GM19099 (cell line): Measurements from ENCODE around the gene NUP37.
A peak's percentile ranks its signal among the peaks of the same experiment; 100 is the strongest.

Experiments
- POLR2A ChIP-seq: IDR thresholded peaks from 3 replicates; pipeline ENCODE4 v1.6.1; 2011; ENCODE audit warnings: low read depth; ENCODE audit not compliant: insufficient read length; ENCODE audit errors: extremely low read depth

Gene NUP37, protein sequence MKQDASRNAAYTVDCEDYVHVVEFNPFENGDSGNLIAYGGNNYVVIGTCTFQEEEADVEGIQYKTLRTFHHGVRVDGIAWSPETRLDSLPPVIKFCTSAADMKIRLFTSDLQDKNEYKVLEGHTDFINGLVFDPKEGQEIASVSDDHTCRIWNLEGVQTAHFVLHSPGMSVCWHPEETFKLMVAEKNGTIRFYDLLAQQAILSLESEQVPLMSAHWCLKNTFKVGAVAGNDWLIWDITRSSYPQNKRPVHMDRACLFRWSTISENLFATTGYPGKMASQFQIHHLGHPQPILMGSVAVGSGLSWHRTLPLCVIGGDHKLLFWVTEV

DNA sequence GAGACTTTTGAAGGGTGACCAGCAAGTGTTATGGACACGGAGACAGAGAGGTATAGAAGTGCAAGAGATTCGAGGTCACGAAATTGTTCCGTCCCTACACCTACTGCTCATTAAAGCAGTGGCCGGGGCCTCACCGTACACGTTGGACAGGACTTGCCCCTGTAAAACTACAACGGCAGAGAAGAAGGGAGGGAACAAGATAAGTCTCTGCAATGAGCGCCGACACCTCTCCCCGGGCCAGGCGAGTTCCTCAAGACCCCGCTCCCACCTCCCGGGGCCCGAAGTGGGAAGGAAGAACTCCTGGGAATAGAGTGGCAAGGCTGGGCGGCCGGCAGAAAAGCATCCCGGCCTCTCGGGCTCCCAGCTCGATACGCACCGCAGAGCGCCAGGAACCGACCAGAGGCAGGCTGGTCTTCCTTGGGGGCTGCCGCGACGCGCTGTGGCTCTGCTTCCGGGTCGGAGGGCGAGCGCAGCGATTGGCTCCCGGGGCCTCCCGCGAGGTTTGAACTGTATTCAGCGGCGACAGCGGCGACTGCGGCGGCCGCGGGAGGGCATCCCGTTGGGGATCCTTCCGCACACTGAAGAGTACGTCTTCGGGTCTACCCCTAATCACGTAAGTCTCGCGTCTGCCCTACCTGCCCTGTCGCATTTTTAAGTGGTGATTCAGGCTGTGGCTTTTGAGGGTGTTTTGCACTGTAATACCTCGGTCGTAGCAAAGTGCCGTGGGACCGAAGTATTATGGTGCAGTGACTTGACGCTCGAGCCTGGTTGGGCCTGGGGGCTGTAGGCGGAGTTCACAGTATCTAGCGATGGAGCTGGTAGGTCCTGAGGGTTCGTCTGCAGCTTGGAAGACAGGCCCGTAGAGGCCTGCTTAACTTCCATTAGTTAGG, at the start of gene NUP37, which contains the start of gene PARPBP:
Gene NUP37, minus strand, starts transcription at position 441 of the 890 bp plus-strand sequence. CDS start 1,596 bp downstream, outside the sequence.
Gene PARPBP, plus strand, starts transcription at position 510 of the 890 bp plus-strand sequence. CDS start 3,706 bp downstream, outside the sequence.
- peak; percentile 97 for TF ChIP-seq POLR2A

DNA sequence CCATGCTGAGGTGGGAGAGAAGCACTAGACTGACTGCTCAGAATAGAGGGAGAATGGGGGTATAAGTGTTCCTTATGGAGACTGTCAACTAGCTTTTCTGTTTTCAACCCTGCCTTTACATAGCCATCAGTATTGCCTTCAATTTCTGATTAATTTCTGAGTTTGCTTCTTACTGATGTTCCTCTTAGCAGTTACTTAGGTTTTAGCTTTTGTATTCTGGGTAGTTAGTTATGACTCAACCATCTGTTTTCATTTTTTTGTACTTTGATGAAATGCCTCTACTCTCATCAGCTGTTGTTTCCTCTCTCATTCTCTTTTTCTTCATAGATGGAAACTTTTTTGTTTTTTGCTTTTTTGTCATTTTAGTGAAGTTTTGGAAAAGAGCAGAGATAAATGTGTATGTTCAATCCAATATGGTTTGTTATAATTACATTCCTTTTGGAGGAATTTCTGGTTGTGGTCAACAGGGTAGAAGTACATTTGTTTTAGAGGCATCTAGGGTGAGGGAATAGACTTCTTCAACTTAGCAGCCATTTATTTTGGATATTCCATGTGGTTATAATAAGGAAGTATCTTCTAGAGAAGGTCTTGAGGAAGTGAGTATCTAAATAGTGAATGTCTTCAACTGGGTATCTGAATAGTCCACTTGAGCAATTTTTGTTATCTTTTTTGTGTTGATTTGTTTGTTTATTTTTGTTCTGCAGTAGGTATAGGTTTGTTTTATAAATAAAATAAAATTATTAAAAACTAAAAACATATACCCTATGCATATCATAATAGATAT, 48.1 kb upstream of the NUP37 start:
- no peak for TF ChIP-seq POLR2A

DNA sequence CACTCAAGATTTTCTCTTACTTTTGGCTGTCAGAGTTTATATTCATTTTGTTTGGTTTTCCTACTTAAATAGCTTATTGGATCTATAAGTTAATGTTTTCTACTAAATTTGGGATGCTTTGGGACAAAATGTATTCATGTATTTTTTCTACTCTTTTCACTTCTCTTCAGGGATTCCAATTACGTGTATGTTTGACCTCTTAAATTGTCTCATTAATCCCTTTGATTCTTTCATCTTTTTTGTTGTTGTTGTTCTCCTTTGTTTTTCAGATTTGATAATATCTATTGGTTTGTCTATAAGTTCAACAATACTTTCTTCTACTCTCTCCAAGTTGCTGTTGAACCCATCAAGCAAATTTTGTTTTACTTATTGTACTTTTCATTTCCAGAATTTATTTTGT, 43.5 kb upstream of the NUP37 start:
- TF ChIP-seq POLR2A: no peak

DNA sequence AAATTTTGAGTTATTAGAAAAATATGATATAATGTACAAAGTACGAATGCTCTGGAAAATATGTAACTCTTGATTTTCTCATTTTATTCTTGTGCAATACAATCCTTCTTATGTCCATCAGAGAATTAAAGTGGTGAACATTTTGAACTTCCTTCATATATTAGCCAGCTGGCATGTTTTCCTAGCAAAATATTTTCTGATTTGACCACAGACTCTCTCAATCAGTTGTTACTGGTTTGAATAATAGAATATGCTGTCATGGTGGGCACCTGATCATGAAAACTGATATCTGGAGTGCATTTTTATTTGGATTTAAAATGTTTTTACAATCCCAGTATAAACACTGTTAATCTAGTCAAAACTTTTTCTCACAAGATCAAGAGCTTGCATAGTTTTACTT, 24.3 kb upstream of the NUP37 start:
- no peak for TF ChIP-seq POLR2A

DNA sequence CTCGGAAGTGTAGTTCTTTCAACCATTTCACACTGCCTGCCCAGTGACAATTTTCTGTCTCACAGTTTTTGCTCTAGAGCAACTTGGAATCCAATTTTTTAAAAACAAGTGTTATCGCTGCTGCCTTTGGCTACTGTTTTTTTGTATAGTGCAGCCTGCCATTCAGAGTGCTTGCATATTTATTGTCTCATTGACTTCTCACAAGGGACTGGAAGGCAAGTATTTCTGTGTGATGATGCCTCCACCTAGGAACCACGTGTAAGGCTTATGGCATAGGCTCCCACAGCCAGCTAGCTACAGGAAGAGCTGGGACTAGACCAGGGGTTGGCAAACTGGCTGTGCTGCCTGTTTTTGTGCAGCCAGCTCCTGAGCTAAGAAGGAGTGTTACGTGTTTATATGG, 972 bp upstream of the NUP37 start:
- TF ChIP-seq POLR2A: no peak

DNA sequence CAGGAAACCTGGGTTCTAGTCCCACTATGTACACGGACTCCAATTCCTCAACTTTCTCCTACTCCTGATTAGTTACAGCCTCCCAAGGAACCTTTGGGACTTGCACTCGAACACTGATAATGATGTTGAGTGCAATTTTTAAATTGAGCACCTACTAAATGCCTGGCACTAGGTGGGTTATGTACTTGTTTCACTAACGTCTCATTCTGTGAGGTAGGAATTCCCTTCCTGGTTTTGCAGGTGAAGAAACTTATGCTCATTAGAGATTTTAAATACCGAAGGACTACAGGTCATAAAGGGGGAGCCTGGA, 605 bp upstream of the NUP37 start:
- TF ChIP-seq POLR2A: no peak

DNA sequence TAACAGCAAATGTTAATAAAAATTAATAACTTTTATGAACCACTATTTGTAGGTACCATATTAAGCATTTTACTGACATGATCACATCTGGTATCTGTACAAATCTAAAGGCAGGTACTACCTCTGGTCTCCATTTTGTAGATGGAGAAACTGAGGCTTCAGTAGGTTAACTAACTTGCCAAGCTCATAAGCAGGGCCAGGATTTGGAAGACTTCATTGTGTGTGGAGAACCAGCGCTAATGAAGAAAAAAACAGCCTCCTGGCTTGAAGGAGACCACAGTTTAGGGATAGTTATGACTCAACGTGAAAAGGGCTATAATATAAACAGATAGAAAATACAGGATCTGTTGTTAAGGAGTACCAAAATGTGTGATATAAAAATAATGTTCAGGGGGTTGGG, 1.0 kb downstream of the NUP37 start:
- no peak for TF ChIP-seq POLR2A

DNA sequence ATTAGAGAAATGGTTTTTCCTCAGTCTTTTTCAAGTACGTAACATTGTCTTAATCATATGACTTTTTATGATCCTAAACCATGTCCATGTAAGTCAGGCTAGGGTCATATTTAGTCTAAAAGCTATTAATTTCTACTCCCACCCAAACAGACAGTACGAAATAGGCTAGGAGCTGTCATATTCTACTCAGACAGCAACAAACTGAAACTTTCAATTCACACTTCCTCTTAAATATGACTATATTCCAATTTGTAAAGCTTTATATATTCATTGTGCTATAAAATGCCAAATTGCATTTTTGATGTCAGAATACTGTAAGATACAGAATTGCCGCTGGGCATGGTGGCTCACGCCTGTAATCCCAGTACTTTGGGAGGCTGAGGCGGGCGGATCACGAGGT, 3.5 kb downstream of the NUP37 start:
- no peak for TF ChIP-seq POLR2A

DNA sequence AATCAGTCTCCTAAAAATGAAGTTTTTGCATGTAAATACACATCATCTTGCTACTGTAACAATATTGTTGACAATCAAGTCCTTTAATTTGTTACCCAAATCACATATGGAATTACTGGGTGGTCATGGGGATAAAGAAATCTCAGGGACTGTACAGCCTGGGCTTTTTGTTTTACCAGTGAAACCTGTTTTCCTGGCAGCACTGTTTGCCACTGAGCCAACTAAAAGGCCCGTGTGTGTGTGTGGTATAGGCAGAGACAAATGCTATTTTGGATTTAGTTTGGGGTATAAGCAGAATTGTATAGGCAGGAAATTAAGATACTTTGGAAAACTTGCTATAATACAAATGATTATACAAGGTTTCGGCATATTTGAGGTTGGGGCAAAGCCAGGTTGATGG, 5.7 kb downstream of the NUP37 start:
- no peak for TF ChIP-seq POLR2A

DNA sequence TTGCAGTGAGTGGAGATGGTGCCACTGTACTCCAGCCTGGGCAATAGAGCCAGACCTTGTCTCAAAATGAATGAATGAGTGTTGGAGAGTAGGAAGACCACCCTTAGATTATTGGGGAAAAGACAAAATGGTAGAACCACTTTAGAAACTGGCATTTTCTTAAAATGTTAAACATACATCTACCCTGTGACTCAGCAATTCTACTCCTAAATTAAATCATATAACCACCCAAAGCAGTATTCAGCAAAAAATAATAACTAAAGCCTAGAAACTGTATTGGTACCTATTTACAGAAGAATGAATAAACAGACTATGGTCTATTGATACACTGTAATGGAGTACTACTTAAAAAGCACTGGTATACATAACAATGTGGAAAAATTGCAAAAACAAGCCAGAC, 9.1 kb downstream of the NUP37 start:
- TF ChIP-seq POLR2A: no peak

DNA sequence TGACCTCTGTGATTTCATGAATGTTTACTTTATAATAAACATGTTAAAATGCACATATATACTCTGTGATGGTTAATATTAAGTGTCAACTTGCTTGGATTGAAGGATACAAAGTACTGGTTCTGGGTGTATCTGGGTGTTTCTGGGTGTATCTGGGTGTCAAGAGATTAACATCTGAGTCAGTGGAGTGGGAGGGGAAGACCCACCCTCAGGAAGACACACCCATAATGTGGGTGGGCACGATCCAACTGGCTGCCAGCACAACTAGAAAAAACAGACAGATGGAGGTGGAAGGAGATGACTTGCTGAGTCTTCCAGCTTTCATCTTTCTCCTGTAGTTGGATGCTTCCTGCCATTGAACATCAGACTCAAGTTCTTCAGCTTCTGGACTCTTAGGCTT, 11.9 kb downstream of the NUP37 start:
- no peak for TF ChIP-seq POLR2A

DNA sequence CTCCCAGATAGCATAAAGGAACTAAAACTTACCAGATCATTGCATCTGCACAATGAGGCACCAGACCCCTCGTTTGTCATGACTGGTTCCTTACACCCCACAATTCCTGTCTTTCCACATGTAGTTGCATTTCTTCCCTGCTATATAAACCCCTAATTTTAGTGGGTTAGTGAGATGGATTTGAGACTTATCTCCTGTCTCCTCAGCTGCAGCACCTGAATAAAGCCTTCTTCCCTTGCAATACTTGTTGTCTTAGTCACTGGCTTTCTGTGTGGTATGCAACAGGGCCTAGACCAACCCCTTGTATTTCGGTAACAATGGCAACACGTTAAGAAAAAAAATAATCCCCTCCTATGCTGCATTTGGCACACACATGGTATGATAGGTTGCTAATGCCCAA, 13.0 kb downstream of the NUP37 start:
- no peak for TF ChIP-seq POLR2A

DNA sequence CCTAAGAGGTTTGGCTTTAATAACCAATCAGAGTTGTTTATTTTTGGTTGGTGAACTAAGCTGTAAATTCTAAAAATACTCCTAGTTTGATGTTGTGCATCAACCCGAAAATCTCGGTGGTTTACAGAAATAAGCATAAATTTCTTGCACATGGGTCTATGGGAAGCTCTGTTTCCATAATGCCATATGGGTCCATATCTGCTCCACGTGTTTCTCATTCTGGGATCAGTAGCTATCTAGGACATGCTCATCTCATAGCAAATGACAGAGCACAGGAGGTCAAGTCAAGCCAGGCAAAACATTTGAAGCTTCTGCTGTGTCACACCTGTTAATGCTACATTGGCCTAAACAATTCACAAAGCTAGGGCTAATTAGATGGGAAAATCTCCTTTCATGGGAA, 23.1 kb downstream of the NUP37 start:
- no peak for TF ChIP-seq POLR2A

DNA sequence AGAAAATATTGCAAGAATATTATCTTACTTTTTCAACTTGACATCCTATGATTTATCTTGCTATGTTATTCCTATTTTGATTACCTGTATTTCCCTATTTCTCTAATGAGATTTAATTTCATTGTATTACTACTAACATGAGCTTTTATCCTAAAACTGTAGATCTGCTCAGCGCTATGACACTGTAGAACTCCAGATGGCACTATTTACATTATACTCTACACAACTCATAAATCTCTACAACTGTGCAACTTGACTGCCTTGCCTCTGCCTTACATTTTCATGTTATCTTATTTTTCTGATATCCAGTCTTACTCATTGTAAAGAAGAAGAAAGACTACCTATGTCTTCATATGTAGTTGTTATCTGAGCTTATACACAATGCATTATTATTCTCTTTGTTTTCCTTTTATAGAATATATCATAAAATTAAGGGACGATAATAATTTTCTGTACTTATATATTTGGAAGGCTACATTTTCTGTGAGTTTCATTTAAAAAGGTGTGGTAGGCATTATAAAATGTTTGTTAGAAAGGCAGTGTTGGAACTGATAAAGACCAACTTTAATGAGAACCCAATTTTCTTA, 24.1 kb downstream of the NUP37 start:
- no peak for TF ChIP-seq POLR2A

DNA sequence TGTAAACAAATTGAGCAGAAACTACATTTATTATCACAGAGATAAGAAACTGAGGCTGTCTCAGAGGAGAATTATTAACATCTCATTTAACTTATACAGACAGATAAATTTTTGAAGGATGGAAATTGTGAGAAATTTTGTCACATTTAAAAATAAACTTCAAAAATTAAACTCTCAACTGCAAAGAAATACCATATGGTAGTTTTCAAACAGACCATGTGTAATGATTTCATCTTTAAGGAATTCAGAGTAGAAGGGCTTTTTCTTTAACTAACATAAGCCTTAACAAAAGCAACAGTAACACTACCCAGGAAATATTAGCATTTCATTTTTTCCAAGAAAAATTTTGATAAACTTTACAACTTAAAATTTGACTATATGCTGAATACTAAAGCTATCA, 26.6 kb downstream of the NUP37 start:
- TF ChIP-seq POLR2A: no peak
